ENCODE data around the gene PCDHGB5. TPM values are rescaled to one million over a fixed set of nuclear protein-coding genes. Genes with fewer than 3 reads are reported as not detected.
"Not testable (repeated sequence)": the region's sequence is repeated elsewhere in the genome, so short reads cannot be mapped to it uniquely, and the experiment has no call there.

Gene PCDHGB5
- total RNA-seq, 1 donor from 2014 or later, result 0.62 TPM

DNA sequence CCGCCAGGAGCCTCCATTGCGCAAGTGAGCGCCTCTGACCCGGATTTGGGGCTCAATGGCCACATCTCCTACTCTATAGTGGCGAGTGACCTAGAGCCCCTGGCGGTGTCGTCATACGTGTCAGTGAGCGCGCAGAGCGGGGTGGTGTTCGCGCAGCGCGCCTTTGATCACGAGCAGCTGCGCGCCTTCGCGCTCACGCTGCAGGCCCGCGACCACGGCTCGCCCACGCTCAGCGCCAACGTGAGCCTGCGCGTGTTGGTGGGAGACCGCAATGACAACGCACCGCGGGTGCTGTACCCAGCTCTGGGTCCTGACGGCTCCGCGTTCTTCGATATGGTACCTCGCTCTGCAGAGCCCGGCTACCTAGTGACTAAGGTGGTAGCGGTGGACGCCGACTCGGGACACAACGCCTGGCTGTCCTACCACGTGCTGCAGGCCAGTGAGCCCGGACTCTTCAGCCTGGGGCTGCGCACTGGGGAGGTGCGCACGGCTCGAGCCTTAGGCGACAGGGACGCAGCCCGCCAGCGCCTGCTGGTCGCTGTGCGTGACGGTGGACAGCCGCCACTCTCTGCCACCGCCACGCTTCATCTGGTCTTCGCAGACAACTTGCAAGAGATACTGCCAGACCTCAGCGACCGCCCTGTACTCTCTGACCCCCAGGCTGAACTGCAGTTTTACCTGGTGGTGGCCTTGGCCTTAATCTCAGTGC is 12.0 kb downstream of the PCDHGB5 start:
- Mint-ChIP-seq H3K9me3 (peaks cover 24% of the 10 kb centered on the region), H3K36me3 (ENCODE audit: low read depth) (peaks cover 13% of the 10 kb centered on the region), H3K27ac (no peak overlapping the region), H3K4me1 (ENCODE audit: low read depth) (peaks cover 16% of the 10 kb centered on the region), H3K4me3 (ENCODE audit: low read depth) (no peak overlapping the region), H3K27me3 (ENCODE audit: low read depth) (peaks cover 51% of the 10 kb centered on the region)
- DNase-seq (ENCODE audit: low spot score), result no peak
- intact Hi-C loops (cut with micrococcal nuclease), result loop anchor here (5.0 kb wide), 1 partner anchor 172 kb away; no protein-coding TSS in a partner anchor

DNA sequence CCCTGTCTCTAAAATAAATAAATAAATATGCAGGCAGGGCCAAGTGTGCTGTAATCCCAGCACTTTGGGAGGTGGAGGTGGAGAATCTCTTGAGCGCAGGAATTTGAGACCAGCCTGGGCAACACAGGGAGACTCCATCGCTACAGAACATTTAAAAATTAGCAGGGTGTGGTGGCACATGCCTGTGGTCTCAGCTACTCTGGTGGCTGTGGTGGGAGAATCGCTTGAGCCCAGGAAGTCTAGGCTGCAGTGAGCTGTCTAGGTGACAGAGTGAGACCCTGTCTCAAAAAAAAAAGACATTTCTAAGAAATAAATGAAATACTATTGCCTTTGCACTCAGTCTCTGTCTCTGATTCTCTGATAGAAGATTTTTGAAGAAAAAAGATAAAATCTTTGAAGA is 13.8 kb downstream of the PCDHGB5 start:
- no peak overlapping the region for H3K27ac Mint-ChIP-seq
- H3K4me3 Mint-ChIP-seq (ENCODE audit: low read depth), result no peak overlapping the region
- no peak for DNase-seq (ENCODE audit: low spot score)
- H3K27me3 Mint-ChIP-seq (ENCODE audit: low read depth), result peaks cover 61% of the 10 kb centered on the region
- peaks cover 16% of the 10 kb centered on the region for H3K4me1 Mint-ChIP-seq (ENCODE audit: low read depth)
- H3K9me3 Mint-ChIP-seq, result peaks cover 24% of the 10 kb centered on the region
- H3K36me3 Mint-ChIP-seq (ENCODE audit: low read depth), result peaks cover 13% of the 10 kb centered on the region
- intact Hi-C loops (cut with micrococcal nuclease), result no loop called here

DNA sequence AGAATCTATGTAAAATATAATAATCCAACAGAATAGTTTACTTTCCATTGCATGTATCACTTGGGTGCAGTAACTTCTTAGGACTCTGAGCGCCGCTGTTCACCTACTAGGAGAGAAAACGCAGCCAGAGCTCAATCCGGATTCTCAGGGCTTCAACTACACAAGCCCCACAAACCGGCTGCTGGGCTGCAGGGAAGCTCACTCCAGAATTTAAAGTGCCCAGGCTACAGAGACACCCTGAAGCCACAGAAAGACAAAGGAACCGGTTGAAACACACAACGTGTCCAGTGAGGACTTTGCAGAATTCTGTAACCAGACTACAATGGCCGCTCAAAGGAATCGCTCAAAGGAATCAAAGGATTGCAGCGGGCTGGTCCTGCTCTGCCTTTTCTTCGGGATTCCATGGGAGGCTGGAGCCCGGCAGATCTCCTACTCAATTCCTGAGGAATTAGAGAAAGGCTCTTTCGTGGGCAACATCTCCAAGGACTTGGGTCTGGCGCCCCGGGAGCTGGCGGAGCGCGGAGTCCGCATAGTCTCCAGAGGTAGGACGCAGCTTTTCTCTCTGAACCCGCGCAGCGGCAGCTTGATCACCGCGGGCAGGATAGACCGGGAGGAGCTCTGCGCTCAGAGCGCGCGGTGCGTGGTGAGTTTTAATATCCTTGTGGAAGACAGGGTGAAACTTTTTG is 15.2 kb downstream of the PCDHGB5 start, which contains the start of gene PCDHGA10:
PCDHGA10 (plus strand) TSS at position 134 of the 686 bp plus-strand sequence; CDS start at position 323, 189 bp downstream.
- Mint-ChIP-seq H3K9me3 (peaks cover 18% of the 10 kb centered on the region), H3K4me3 (ENCODE audit: low read depth) (peak within 1 kb of the TSS; percentile 82), H3K27ac (no peak within 1 kb of the TSS), H3K4me1 (ENCODE audit: low read depth) (peaks cover 18% of the 10 kb centered on the region), H3K36me3 (ENCODE audit: low read depth) (peaks cover 16% of the 10 kb centered on the region), H3K27me3 (ENCODE audit: low read depth) (peaks cover 60% of the 10 kb centered on the region)
- intact Hi-C loops (cut with micrococcal nuclease), result loop anchor here (2.0 kb wide), 1 partner anchor 100 kb away; no protein-coding TSS in a partner anchor
- DNase-seq (ENCODE audit: low spot score), result no peak

DNA sequence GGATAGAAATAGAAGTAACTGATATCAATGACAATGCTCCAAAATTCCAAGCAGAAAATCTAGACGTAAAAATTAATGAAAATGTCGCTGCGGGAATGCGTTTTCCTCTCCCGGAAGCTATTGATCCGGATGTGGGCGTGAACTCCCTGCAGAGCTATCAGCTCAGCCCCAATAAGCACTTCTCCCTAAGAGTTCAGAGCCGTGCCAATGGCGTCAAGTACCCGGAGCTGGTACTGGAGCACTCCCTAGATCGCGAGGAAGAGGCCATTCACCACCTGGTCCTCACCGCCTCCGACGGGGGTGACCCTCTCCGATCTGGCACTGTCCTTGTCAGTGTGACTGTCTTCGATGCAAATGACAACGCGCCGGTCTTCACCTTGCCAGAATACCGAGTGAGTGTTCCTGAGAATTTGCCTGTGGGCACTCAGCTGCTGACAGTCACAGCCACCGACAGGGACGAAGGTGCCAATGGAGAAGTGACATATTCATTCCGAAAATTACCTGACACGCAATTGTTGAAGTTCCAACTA is 15.9 kb downstream of the PCDHGB5 start:
- no peak for DNase-seq (ENCODE audit: low spot score)
- Mint-ChIP-seq H3K36me3 (ENCODE audit: low read depth) (peaks cover 16% of the 10 kb centered on the region), H3K27ac (no peak overlapping the region), H3K9me3 (peaks cover 21% of the 10 kb centered on the region), H3K27me3 (ENCODE audit: low read depth) (peaks cover 62% of the 10 kb centered on the region), H3K4me1 (ENCODE audit: low read depth) (peaks cover 19% of the 10 kb centered on the region), H3K4me3 (ENCODE audit: low read depth) (peak overlapping the region; percentile 82)
- intact Hi-C loops (cut with micrococcal nuclease), result loop anchor here (2.0 kb wide), 1 partner anchor 99 kb away; no protein-coding TSS in a partner anchor

DNA sequence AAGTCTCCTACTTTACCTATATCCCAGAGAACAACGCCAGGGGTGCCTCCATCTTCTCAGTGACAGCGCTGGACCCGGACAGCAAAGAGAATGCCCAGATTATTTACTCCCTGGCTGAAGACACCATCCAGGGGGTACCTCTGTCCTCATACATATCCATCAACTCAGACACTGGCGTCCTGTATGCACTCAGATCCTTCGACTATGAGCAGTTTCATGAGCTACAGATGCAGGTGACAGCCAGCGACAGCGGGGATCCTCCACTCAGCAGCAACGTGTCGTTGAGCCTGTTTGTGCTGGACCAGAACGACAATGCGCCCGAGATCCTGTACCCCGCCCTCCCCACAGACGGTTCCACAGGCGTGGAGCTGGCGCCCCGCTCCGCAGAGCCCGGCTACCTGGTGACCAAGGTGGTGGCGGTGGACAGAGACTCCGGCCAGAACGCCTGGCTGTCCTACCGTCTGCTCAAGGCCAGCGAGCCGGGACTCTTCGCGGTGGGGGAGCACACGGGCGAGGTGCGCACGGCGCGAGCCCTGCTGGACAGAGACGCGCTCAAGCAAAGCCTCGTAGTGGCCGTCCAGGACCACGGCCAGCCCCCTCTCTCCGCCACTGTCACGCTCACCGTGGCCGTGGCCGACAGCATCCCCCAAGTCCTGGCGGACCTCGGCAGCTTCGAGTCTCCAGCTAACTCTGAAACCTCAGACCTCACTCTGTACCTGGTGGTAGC is 17.0 kb downstream of the PCDHGB5 start:
- Mint-ChIP-seq H3K9me3 (peaks cover 21% of the 10 kb centered on the region), H3K36me3 (ENCODE audit: low read depth) (peaks cover 12% of the 10 kb centered on the region), H3K4me3 (ENCODE audit: low read depth) (peak overlapping the region; percentile 17), H3K4me1 (ENCODE audit: low read depth) (peaks cover 19% of the 10 kb centered on the region), H3K27me3 (ENCODE audit: low read depth) (peaks cover 59% of the 10 kb centered on the region)
- DNase-seq (ENCODE audit: low spot score); H3K27ac Mint-ChIP-seq; intact Hi-C loops (cut with micrococcal nuclease): not testable (repeated sequence)

DNA sequence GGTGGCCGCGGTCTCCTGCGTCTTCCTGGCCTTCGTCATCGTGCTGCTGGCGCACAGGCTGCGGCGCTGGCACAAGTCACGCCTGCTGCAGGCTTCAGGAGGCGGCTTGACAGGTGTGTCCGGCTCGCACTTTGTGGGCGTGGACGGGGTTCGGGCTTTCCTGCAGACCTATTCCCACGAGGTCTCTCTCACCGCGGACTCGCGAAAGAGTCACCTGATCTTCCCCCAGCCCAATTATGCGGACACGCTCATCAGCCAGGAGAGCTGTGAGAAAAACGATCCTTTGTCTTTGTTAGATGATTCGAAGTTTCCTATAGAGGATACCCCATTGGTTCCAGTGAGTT is 17.5 kb downstream of the PCDHGB5 start:
- Mint-ChIP-seq H3K4me1 (ENCODE audit: low read depth) (peaks cover 19% of the 10 kb centered on the region), H3K36me3 (ENCODE audit: low read depth) (peaks cover 12% of the 10 kb centered on the region), H3K9me3 (peaks cover 19% of the 10 kb centered on the region), H3K27me3 (ENCODE audit: low read depth) (peaks cover 61% of the 10 kb centered on the region)
- H3K27ac Mint-ChIP-seq; intact Hi-C loops (cut with micrococcal nuclease); DNase-seq (ENCODE audit: low spot score); H3K4me3 Mint-ChIP-seq (ENCODE audit: low read depth): not testable (repeated sequence)

DNA sequence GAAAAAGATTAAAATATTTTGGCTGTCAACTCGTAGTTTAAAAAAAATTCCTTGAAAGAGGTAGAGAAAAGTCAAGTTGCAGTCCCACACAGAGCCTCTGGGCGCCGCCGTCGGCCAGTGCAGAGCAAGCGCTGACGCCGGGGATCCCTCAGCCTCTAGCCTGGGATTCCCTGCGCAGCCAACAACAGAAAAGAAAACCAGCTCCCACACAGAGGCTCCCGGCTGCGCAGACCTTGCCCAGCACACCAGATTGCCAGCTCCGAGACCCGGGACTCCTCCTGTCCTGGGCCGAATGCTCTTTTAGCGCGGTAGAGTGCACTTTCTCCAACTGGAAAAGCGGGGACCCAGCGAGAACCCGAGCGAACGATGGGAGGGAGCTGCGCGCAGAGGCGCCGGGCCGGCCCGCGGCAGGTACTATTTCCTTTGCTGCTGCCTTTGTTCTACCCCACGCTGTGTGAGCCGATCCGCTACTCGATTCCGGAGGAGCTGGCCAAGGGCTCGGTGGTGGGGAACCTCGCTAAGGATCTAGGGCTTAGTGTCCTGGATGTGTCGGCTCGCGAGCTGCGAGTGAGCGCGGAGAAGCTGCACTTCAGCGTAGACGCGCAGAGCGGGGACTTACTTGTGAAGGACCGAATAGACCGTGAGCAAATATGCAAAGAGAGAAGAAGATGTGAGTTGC is 19.9 kb downstream of the PCDHGB5 start, which contains the start of gene PCDHGB7:
PCDHGB7 (plus strand) TSS at position 184 of the 679 bp plus-strand sequence; CDS start at position 367, 183 bp downstream.
- Mint-ChIP-seq H3K4me1 (ENCODE audit: low read depth) (peaks cover 24% of the 10 kb centered on the region), H3K4me3 (ENCODE audit: low read depth) (peak within 1 kb of the TSS; percentile 57), H3K27me3 (ENCODE audit: low read depth) (peaks cover 75% of the 10 kb centered on the region), H3K9me3 (peaks cover 27% of the 10 kb centered on the region)
- H3K27ac Mint-ChIP-seq; intact Hi-C loops (cut with micrococcal nuclease); DNase-seq (ENCODE audit: low spot score); H3K36me3 Mint-ChIP-seq (ENCODE audit: low read depth): not testable (repeated sequence)

DNA sequence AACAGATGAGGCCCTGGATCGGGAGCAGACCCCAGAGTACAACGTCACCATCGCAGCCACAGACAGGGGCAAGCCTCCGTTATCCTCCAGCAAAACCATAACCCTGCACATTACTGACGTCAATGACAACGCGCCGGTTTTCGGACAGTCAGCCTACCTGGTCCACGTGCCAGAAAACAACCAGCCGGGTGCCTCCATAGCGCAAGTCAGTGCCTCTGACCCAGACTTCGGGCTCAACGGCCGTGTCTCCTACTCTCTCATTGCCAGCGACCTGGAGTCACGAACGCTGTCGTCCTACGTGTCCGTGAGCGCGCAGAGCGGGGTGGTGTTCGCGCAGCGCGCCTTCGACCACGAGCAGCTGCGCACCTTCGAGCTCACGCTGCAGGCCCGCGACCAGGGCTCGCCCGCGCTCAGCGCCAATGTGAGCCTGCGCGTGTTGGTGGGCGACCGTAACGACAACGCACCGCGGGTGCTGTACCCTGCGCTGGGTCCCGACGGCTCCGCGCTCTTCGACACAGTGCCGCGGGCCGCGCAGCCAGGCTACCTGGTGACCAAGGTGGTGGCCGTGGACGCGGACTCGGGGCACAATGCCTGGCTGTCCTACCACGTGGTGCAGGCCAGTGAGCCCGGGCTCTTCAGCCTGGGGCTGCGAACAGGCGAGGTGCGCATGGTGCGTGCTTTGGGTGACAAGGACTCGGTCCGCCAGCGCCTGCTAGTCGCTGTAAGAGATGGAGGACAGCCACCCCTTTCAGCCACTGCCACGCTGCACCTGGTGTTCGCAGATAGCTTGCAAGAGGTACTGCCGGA is 21.5 kb downstream of the PCDHGB5 start:
- Mint-ChIP-seq H3K27me3 (ENCODE audit: low read depth) (peaks cover 68% of the 10 kb centered on the region), H3K27ac (no peak overlapping the region), H3K4me3 (ENCODE audit: low read depth) (no peak overlapping the region), H3K36me3 (ENCODE audit: low read depth) (peaks cover 7% of the 10 kb centered on the region), H3K4me1 (ENCODE audit: low read depth) (peaks cover 14% of the 10 kb centered on the region), H3K9me3 (peaks cover 22% of the 10 kb centered on the region)
- intact Hi-C loops (cut with micrococcal nuclease), result no loop called here
- no peak for DNase-seq (ENCODE audit: low spot score)

DNA sequence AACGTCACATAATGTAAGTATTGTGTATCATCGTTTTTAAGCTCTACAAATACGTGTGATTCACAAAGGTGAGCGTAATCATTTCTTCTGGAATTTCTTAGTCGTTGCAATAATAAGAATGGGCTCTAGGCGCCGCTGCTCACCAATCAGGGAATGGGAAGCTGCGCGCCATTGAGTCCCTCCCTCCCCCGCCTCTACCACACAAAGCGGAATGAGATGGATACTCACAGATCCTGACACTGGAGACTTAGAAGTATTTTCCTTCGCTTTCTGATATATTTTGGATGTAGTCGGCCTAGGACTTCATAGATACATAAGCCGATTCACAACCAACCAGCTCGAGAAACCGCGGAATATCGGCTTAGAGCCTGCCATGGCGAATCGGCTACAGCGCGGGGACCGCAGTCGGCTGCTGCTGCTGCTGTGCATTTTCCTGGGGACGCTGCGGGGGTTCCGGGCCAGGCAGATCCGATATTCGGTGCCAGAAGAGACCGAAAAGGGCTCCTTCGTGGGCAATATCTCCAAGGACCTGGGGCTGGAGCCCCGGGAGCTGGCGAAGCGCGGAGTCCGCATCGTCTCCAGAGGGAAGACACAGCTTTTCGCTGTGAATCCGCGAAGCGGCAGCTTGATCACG is 23.2 kb downstream of the PCDHGB5 start, which contains the start of gene PCDHGA11:
PCDHGA11 (plus strand) TSS at position 197 of the 634 bp plus-strand sequence; CDS start at position 374, 177 bp downstream.
- Mint-ChIP-seq H3K9me3 (peaks cover 19% of the 10 kb centered on the region), H3K27me3 (ENCODE audit: low read depth) (peaks cover 63% of the 10 kb centered on the region), H3K4me3 (ENCODE audit: low read depth) (peak within 1 kb of the TSS; percentile 81), H3K36me3 (ENCODE audit: low read depth) (peaks cover 7% of the 10 kb centered on the region), H3K27ac (no peak within 1 kb of the TSS), H3K4me1 (ENCODE audit: low read depth) (peaks cover 10% of the 10 kb centered on the region)
- intact Hi-C loops (cut with micrococcal nuclease), result loop anchor here (2.0 to 5.0 kb wide), 4 partner anchors 56 to 144 kb away; partner anchors contain the start of genes PCDHGA2, PCDHGA4, PCDHGB2 and PCDHGC3
- no peak for DNase-seq (ENCODE audit: low spot score)

DNA sequence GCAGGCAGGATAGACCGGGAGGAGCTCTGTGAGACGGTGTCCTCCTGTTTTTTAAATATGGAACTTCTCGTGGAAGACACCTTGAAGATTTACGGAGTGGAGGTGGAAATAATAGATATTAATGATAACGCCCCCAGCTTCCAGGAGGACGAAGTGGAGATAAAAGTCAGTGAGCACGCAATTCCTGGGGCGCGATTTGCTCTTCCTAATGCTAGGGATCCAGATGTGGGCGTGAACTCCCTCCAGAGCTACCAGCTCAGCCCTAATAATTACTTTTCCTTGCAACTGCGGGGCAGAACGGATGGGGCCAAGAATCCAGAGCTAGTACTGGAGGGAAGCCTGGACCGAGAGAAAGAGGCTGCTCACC is 23.7 kb downstream of the PCDHGB5 start:
- no peak overlapping the region for H3K27ac Mint-ChIP-seq
- peaks cover 59% of the 10 kb centered on the region for H3K27me3 Mint-ChIP-seq (ENCODE audit: low read depth)

More for the DNA sequence above, 23.7 kb downstream of the PCDHGB5 start:
- H3K4me1 Mint-ChIP-seq (ENCODE audit: low read depth), result peaks cover 10% of the 10 kb centered on the region
- peaks cover 7% of the 10 kb centered on the region for H3K36me3 Mint-ChIP-seq (ENCODE audit: low read depth)
- H3K4me3 Mint-ChIP-seq (ENCODE audit: low read depth), result peak overlapping the region; percentile 81
- intact Hi-C loops (cut with micrococcal nuclease), result loop anchor here (2.0 to 5.0 kb wide), 4 partner anchors 56 to 143 kb away; partner anchors contain the start of genes PCDHGA2, PCDHGA4, PCDHGB2 and PCDHGC3
- DNase-seq (ENCODE audit: low spot score), result no peak
- H3K9me3 Mint-ChIP-seq, result peaks cover 19% of the 10 kb centered on the region
